Right lobe of liver (tissue), 6 donors: Measurements from ENCODE around the gene RAVER2. TPM values are rescaled to one million over a fixed set of nuclear protein-coding genes. Genes with fewer than 3 reads are reported as not detected.

Experiments used
- ATAC-seq, 4 donors: fragments of 200-7000 bp; cut with Tn5 transposase; one replicate each; pipeline ENCODE4 v1.9.1; 2020; ENCODE audit warnings: mild to moderate bottlenecking in 4 of 4, moderate library complexity in 4 of 4
- DNase-seq, 3 donors: peaks; one replicate each; pipeline ENCODE4 v3.0.0-alpha.2; 2020
- H3K27ac ChIP-seq, 3 donors: fragments of 200-600 bp; one replicate each; pipeline ENCODE4 v1.8.0; 2022
- H3K27me3 ChIP-seq, 2 donors: fragments of 200-600 bp; one replicate each; pipeline ENCODE4 v1.8.0; 2022
- H3K36me3 ChIP-seq, 4 donors: fragments of 200-600 bp; sonication (generic) in 1 of 4; one replicate each; pipeline versions ENCODE4 v1.5.1 to v1.8.0; 2017 to 2022; ENCODE audit warnings: control low read depth in 1 of 4
- H3K4me1 ChIP-seq, 4 donors: fragments of 200-600 bp; sonication (generic) in 1 of 4; one replicate each; pipeline versions ENCODE4 v1.5.1 to v1.8.0; 2017 to 2022; ENCODE audit warnings: control low read depth in 1 of 4
- H3K4me3 ChIP-seq, 3 donors: fragments of 200-600 bp; one replicate each; pipeline ENCODE4 v1.8.0; 2022
- H3K9me3 ChIP-seq, 4 donors: fragments of 200-600 bp; sonication (generic) in 1 of 4; one replicate each; pipeline versions ENCODE4 v1.5.1 to v1.8.0; 2017 to 2022; ENCODE audit warnings: control low read depth in 1 of 4
- POLR2A ChIP-seq: fragments of 450-650 bp; IDR thresholded peaks from one replicate; pipeline ENCODE4 v1.6.1; 2017; ENCODE audit warnings: antibody characterized with exemption, mild to moderate bottlenecking
- WGBS: methylation state at CpG from one replicate; pipeline ENCODE4 v1.1.6; 2018; ENCODE audit warnings: low coverage, low lambda C conversion rate; ENCODE audit not compliant: insufficient coverage; ENCODE audit errors: missing lambda C conversion rate; 5-methylcytosine and 5-hydroxymethylcytosine counted together
- intact Hi-C, 2 donors: fragments of 100-400 bp; cut with DNase I; formaldehyde crosslinking; loops; one replicate each; pipeline versions ENCODE4 v1.11.2 to v1.14.1; 2022
- total RNA-seq, 6 experiments: library from RNA; depleted of rRNA in 2 of 6; stranded (reverse); fragments of >200 nt in 2 of 6; fragmentation: NEBNext Ultra II Directional in 3 of 6; extraction: Animal tissue kit (Norgen Biotek cat#: 25700) in 3 of 6; gene quantifications; one replicate each; pipeline versions ENCODE4 v1.1.0 to v1.2.4, GENCODE V29; 2016 to 2023
- TF ChIP-seq, protein P1 (sequence below), 4 donors: fragments of 200-600 bp in 3 of 4; fragments of 450-650 bp in 1 of 4; IDR thresholded peaks; one replicate each; pipeline versions ENCODE4 v1.5.1 to v1.8.0; 2016 to 2022; ENCODE audit warnings: antibody characterized with exemption in 4 of 4, mild to moderate bottlenecking in 2 of 4
- donor health status: DM: no; HTN: yes; CAD: no.
- donor health status: DM: no; HTN: no; CAD: no.
- donor health status: DM: no; HTN: no; CAD: no.
- donor health status: DM: no; HTN: yes; CAD: no.
- donor health status: DM: no; HTN: yes; CAD: no.

Gene RAVER2
- total RNA-seq, 6 experiments from 2014 or later = 0.51 to 0.91 (median 0.77) TPM

DNA sequence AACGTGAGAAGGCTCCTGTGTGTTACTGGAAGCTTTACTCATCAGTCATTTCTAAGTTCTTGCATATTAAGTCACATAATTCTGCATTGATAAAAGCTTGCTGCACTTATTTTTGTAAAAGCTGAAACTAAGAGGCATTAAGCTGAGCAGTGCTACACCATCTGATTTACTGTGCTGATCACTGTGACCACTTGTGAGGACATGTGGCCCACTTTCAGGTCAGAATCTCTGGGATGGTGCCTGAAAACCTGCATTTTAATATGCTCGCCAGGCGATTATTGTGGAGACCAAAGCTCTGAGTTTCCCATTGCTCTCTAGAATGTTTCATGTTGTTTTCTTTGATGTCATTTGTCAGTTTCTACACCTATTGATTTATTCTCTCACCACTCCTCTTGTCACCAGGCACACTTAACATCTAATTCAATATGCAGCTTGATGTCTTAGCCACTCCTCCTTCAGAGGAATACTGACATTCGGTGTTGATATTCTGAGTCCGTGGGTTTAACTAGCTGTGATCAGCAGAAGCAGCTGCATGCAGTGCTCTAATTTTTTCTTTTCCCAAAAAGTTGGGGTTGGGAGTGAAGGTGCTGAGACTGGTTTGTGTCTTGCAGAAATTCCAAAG, 85.3 kb downstream of the RAVER2 start:
- no peaks in the 10 kb centered on the region for H3K4me1 ChIP-seq
- no peak overlapping the region for H3K4me3 ChIP-seq
- no peak overlapping the region for H3K27ac ChIP-seq
- TF ChIP-seq, protein P1, sequence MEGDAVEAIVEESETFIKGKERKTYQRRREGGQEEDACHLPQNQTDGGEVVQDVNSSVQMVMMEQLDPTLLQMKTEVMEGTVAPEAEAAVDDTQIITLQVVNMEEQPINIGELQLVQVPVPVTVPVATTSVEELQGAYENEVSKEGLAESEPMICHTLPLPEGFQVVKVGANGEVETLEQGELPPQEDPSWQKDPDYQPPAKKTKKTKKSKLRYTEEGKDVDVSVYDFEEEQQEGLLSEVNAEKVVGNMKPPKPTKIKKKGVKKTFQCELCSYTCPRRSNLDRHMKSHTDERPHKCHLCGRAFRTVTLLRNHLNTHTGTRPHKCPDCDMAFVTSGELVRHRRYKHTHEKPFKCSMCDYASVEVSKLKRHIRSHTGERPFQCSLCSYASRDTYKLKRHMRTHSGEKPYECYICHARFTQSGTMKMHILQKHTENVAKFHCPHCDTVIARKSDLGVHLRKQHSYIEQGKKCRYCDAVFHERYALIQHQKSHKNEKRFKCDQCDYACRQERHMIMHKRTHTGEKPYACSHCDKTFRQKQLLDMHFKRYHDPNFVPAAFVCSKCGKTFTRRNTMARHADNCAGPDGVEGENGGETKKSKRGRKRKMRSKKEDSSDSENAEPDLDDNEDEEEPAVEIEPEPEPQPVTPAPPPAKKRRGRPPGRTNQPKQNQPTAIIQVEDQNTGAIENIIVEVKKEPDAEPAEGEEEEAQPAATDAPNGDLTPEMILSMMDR (IDR thresholded peaks at IDR 0.05) = no peak
- TF ChIP-seq POLR2A = no peak
- intact Hi-C loops = no loop called here
- DNase-seq = no peak
- H3K36me3 ChIP-seq = peaks cover 0 to 30% (median 7%) of the 10 kb centered on the region in 4 donors
- no peaks in the 10 kb centered on the region for H3K27me3 ChIP-seq
- H3K9me3 ChIP-seq = no peaks in the 10 kb centered on the region
- no peak for ATAC-seq
- WGBS = 67% methylated on average over 5 of the region's 5 CpGs

DNA sequence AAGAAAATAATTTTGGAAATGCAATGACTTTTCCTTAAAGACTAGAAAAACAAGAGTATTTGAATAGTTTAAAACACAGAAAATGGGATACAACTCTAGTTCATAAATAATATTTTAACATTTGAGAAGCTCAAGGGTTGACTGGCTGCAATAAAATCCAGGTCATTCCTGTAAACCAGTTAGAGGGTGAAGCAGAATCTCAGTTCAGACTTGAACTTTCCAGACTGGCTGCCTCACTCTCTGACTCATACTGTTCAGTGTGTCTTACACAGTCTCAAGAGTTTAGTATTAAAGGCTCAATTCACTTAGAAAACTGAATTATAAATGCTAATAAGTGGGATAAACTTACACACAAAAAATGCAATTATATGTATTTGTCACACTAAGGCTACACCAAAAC, 89.9 kb downstream of the RAVER2 start:
- peaks cover 0 to 73% (median 24%) of the 10 kb centered on the region in 4 donors for H3K36me3 ChIP-seq
- no peaks in the 10 kb centered on the region for H3K27me3 ChIP-seq
- intact Hi-C loops = no loop called here
- no peaks in the 10 kb centered on the region for H3K4me1 ChIP-seq
- no peak overlapping the region for H3K27ac ChIP-seq
- no peak for TF ChIP-seq POLR2A
- TF ChIP-seq, protein P1 (IDR thresholded peaks at IDR 0.05) = no peak
- DNase-seq (no peak), ATAC-seq (no peak)
- no peak overlapping the region for H3K4me3 ChIP-seq
- H3K9me3 ChIP-seq = no peaks in the 10 kb centered on the region

DNA sequence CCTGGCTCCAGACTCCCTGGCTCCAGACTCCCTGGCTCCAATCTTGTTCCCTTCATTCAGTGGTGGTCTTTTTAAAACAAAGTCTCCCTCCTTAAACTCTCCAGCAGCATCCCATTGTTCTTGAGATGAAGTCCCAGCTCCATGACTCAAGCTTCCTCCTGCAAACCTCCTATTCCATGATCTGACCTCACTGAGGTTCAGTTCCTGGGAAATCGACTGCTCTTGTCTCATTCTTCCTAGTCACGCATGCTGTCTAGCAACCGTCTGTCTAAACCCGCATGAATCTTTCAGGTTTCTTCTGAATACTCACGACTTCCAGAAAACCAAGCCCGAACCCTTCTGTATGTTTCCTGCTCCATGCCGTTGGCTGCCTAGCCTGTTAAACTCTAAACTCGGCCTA, 91.9 kb downstream of the RAVER2 start:
- no peaks in the 10 kb centered on the region for H3K27me3 ChIP-seq
- no peak overlapping the region for H3K27ac ChIP-seq
- ATAC-seq (peak in 1 of 4 donors; percentile 28), DNase-seq (no peak)
- TF ChIP-seq, protein P1 (IDR thresholded peaks at IDR 0.05) = no peak
- no peak for TF ChIP-seq POLR2A
- no peak overlapping the region for H3K4me3 ChIP-seq
- peaks cover 0 to 89% (median 37%) of the 10 kb centered on the region in 4 donors for H3K36me3 ChIP-seq
- H3K4me1 ChIP-seq = no peaks in the 10 kb centered on the region
- no peaks in the 10 kb centered on the region for H3K9me3 ChIP-seq
- intact Hi-C loops = no loop called here
- WGBS = 87% methylated on average over 4 of the region's 8 CpGs

DNA sequence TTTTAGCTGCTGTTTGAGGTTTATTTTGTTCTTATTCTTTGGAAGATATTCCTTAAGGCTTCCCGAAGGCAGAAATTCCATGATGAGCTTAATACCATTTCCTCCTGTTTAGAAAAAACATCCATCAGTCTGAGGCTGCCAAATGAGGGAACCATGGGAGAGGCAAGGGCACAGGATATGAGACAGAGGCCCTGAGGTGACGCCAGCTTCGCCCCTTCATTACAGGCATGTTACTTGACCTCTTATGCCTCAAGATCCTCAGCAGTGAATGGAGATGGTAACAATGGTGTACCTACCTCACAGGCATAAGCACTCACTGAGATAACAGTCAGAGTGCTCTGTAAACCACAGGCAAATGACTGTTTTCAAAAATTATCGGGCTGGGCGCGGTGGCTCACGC, 93.6 kb downstream of the RAVER2 start:
- ATAC-seq = peak; percentile 20 to 62 (median 28)
- intact Hi-C loops = no loop called here
- no peak for TF ChIP-seq POLR2A
- TF ChIP-seq, protein P1 (IDR thresholded peaks at IDR 0.05) = no peak
- DNase-seq = no peak
- Histone ChIP-seq H3K4me3 (no peak overlapping the region), H3K27ac (no peak overlapping the region), H3K36me3 (peaks cover 0 to 84% (median 36%) of the 10 kb centered on the region in 4 donors), H3K9me3 (no peaks in the 10 kb centered on the region), H3K27me3 (no peaks in the 10 kb centered on the region), H3K4me1 (no peaks in the 10 kb centered on the region)
- 78% methylated on average over 7 of the region's 7 CpGs for WGBS

DNA sequence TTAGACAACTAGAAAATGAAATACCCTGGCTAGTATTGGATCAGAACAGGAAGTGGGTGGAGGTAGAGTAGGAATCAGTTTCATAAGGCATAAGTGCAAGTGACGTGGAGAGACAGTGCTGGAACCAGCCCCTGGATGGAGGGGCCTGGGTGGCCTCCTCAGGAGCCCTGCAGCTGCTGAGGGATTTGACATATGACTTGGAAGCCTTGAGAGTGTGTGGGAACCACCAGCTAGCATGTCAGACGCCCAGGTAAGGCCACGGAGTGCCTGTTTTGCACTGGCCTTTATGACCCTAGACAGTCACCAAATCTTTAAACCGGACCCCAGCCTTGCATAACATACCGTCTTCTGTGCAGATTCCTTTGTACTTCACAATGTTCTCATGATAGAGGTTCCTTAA, 94.4 kb downstream of the RAVER2 start:
- peak in 2 of 4 donors; percentile 16 to 19 for ATAC-seq
- no peak for TF ChIP-seq POLR2A
- TF ChIP-seq, protein P1 (IDR thresholded peaks at IDR 0.05) = no peak
- intact Hi-C loops = no loop called here
- Histone ChIP-seq H3K27ac (no peak overlapping the region), H3K27me3 (no peaks in the 10 kb centered on the region), H3K4me3 (no peak overlapping the region), H3K9me3 (no peaks in the 10 kb centered on the region), H3K36me3 (peaks cover 0 to 84% (median 34%) of the 10 kb centered on the region in 4 donors), H3K4me1 (no peaks in the 10 kb centered on the region)
- WGBS = 88% methylated on average over 1 of the region's 5 CpGs
- DNase-seq = no peak
